Measurements from ENCODE around the gene KIAA0930.
"Not testable (repeated sequence)": the region's sequence is repeated elsewhere in the genome, so short reads cannot be mapped to it uniquely, and the experiment has no call there.

Gene KIAA0930

DNA sequence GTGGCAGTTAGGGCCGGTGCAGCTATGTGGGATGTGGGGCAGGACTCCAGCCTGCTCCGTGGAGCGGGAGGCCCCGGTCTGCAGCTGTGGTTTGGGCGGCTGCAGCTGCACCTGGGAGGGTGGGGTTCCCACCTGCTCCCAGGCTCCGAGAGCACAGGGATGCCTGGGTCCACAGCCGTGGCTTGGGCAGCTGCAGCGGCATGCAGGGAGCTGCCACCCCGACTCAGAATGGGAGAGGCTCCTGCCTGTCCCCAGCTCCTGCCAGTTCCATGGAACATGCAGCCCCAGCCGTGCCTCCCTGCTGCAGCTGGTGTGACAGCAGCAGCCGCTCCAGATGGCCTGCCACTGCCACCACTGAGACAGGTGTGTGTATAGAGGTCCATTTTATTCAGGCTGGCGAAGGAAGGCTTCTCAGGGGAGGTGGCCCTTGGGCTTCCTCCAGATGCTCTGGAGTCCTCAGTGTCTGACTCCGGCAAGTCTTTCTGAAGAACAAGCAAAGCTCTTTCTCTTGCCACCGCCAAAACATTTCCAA is 22.3 kb upstream of the KIAA0930 start:
- DNase-seq = no peak

DNA sequence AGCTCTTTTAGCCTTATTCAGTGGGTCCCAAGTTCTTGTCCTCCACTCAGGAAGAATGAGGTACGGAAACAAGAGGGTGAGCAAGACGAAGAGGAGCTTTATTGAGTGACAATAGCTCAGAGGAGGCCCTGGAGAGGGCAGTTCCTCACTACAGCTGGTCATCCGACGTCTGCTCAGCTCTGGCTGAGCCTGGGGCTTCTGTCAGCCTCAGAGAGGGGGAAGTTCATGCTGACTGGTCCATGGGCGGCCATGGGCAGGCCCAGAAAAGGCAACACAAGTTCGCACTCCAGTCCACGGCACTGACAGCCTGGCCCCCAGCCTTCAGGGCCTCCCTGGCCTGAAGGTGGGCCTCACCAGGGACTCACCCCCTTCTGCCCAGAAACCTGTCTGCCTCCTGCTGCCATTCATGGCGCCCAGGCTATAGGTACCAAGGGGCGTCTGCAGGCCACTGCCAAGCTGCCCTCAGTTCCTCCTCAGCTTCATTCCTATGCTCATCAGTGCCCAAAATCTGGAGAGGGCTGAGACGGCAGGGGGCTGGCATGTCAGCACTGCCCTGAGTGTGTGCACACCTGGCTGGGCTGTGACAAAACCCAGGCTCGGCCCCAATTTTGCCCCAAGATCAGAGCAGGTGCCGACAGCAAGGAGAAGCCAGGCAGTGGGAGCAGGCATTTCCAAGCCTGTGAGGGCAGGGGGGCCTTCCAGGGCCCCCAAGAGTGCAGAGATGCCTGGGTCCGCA is 21.7 kb upstream of the KIAA0930 start:
- no peak for DNase-seq

DNA sequence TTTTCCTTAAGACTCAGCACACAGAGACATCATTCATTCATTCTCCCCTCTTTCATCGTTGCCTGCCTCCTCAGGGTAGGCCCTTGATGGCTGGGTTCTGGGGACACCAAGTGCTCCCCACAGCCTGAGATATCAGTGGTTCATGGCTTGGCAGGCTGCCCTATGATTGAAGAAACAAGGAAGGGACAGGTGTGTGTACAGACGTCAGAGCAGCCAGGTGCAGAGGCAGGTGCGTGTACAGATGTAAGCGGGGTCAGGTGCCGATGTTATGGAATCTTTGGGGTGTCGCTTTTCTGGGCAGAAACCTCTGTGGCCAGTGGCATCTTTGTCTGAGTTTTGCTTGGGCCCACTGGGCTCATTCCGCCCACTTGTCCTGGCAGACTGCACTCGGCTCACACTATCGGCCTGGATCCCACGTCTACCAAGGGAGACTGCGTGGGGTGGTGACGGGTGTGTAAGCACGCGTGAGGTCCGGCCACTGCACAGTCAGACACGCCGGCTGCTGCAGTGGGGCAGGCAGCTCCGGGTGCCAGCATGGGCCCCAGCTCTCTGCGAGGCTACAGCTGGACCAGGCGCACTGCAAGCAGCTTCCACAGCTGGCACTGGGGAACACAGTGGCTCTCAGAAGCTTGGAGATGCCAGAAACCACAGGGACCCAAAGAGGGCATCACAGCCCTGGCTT is 20.9 kb upstream of the KIAA0930 start:
- no peak for DNase-seq

DNA sequence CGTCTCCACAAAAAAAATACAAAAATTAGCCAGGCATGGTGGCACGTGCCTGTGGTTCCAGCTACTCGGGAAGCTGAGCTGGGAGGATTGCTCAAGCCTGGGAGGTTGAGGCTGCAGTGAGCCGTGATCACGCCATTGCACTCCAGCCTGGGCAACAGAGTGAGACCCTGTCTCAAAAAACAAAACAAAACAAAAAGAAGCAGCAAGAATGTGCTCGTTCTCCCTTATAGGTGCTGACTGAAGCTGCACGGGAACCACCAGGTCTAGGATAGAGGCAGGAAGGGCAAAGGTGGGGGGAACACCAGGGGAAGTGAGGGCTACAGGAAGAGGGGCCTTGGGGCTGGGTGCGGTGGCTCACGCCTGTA is 19.7 kb upstream of the KIAA0930 start:
- not testable (repeated sequence) for DNase-seq

DNA sequence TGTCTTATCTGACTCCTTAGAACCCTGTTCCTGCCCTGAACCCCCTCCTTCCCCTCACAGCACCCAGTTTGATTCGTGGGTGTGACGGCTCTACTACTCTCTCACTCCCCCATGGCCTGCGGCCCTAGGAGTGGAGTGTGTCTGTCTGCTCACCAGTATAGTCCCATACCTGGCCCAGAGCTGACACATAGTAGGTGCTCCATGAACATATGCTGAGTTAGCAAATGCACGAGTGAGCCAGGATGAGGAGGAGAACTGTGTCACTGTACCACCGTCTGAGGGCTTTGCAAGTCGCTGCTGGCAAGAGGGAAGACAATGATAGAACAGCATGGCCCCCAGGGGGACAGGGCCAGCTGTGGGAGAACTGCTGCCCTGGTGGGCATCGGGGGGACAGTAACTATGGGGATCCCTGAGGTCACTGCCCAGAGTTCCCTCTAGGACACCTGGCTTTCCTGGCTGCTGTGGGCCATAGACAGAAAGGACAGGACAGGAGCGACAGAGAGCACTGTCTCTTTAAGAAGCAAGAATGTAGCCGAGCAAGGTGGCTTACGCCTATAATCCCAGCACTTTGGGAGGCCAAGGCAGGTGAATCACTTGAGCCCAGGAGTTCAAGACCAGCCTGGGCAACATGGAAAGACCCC is 19.2 kb upstream of the KIAA0930 start:
- no peak for DNase-seq

DNA sequence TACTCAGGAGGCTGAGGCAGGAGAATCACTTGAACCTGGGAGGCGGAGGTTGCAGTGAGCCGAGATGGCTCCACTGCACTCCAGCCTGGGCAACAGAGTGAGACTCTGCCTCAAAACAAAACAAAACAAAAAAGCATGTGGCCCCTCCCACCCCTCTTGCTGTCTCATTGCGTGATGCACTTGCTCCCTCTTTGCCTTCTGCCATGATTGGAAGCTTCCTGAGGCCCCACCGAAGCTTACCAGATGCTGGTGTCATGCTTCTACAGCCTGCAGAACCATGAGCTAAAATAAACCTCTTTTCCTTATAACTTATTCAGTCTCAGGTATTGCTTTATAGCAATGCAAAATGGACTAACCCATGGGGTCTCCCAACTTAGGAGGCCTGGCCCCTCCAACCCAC is 17.2 kb upstream of the KIAA0930 start:
- DNase-seq = not testable (repeated sequence)

DNA sequence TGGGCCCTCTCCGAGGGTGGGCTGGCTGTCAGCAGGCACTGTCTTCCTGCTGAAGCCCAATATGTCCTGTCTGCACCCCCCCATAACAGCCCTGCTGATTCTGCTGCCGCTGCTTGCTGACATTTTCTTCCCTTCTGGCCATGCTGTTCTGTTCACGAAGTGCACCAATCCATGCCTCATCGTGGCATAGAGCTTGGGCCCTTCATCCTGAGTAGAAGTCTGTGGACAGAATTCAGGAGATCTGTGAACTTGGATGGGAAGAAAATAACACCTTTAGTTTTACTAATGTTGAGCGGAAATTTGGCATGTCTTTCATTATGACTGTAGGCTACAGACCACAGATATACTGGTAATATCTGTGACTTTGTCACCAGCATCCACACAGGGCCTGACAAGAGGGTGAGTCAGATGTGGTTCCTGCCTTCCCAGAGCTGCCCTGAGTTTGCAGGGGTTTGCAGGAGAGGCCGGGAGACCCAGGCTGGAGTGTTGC is 14.1 kb upstream of the KIAA0930 start:
- no peak for DNase-seq

DNA sequence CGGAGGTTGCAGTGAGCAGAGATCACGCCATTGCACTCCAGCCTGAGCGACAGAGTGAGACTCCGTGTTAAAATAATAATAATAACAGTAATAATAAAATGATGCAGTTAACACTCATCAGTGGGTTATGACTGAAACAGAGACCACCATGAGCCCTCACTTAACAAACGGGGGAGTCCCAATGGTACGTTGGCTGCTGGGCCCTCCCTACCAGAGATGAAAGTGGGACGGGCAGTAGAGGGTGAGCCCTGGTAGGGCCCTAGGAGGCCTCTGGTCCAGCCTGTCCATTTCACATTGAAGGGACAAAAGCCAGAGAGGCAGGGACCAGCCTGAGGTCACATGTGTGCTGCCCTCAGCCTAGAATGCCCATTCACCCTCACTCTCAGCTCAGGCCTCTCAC is 13.7 kb upstream of the KIAA0930 start:
- no peak for DNase-seq

DNA sequence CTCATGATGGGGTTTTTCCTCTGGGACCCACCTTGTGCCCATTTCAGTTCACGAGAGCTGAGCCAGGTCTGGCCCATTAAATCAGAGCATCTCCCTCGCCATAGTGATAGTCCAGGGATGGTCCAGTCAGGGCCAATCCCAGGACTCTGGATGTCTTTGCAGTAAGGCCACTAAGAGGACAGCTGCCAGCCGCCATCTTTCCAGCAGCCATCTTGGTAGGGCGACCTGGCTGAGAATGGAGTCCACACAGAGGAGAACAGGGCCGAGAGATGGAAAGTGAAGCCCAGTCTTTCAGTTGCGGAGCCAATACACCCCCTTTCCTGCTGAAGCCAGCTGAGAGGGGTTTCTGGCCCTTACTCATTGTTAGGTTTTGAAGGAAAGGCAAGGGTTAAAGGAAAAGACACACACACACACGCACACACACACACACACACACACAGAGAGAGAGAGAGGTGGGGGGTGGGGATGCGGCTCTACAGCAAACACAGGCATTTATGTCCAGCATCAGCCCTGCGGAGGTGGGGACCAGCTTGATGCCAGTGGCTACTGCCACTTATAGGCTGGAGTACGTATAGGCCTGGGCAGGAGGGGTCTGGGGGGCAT is 12.4 kb upstream of the KIAA0930 start:
- no peak for DNase-seq

DNA sequence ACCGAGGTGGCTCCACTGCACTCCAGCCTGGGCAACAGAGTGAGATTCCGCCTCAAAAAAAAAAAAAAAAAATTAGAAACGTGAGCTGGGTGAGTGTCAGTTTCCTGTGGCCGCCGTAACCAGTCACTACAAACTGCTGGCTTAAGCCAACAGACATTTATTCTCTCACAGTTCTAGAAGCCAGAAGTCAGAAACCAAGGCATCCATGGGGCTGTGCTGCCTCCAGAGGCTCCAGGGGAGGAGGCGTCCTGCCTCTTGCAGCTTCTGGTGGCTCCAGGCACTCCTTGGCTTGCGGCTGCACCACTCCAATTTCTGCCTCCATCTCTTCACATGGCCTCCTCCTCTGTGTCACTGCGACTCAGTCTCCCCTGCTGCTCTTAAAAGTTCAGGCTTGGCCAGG is 11.1 kb upstream of the KIAA0930 start:
- no peak for DNase-seq

DNA sequence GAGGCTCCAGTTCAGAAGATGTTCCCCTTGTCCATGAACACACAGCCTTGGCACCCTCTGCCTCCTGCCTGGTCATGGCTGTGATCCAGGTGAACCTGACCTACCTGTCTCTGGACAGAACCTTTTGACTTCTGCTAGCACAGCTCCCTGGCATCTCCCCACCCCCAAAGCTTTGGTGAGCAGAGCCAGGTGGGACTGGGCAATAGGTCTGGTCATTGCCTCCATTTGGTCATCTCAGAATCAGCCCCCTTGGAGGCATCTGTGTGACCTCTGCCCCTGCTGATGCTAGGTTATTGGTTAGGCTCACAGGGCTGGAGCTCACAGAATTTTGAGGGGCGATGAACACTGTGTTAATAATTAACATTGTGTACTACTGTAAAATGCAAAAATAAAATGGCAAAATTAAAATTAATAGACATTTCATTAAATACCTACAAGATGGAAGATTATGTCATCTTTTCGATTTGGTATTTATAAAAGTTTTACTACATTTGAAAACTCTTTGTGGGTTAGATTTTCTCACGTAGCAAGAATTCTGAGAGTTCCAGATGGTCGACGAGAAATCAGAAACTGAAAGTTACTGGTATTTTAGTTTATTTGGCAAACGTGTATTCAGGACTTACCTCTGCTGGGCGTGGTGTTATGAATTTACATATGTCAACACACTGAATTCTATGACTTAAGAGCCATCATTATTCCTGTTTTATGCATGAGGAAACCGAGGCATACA is 8.3 kb upstream of the KIAA0930 start:
- no peak for DNase-seq

DNA sequence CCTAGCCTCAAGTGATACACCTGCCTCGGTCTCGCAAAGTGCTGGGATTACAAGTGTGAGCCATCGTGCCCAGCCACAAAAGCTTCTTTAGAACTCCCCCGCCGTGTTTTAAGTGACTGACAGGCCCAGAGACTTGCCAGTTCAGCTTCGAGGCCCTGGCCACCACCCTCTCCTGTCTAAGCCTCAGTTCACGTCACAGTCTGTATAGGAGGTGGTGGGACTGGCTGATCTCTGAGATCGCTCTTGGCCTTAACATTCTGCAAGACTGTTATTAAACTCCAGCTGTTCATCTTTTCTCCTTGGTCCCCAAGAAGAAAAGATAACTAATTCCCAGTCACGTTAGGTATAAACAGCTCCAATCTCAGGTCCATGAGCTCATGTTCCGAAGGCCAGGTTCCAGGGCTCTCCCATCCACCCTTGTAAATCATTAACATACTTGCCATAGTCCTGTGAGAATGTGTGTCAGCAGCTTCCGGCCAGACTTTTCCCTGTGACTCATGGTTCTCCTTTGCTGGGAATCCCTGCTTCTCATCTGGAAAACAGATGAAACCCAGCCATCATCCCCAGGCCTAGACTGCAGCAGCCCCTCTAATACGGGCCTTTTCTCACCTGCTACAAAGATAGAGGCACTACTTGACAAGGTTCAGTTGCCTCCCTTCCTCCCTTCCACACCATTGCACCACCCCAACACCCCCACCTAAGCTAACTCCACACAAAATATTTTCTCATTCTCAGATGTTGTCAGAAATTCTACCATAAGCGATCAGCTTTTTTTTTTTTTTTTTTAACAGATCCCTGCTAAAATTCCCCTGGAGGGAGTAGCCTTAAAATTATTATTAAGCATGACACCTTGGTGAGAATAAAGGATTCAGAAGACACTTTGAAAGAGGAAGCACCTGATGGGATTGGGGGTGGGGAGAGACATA is 5.6 kb upstream of the KIAA0930 start:
- DNase-seq = no peak

DNA sequence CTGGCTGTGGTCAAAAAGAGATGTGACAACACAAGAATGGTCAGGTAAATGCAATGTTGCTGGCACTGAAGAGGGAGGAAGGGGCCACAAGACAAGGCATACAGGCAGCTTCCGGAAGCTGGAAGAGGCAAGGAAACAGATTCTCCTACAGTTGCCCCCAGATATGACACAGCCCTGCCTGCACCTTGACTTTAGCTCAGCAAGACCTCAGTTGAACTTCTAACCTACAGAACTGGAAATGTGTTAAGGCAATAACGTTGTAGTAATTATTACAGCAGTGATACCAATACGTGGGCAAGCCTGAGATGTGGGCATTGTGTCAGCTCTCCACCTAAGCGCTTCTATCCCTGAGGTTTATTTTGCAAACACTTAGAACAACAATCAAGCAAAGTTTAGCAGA is 4.2 kb upstream of the KIAA0930 start:
- no peak for DNase-seq

DNA sequence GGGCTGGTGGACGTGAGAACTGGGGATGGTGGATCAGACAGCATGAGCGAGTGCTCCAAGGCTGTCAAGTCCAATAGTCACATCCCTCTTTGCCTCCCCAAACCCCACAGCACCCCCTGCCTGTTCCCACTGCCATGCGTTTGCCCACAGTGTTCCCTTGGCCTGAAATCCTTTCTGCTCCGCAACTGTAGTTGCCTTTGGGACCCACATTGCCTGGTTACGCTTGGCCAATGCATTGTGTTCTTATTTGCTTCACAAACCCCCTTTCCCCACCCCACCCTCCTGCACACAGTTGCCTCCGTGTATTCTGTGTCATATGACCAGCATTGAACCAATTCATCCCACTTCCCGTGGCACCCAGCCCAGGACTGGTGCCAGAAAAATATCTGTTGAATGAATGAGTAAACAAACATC is 2.1 kb upstream of the KIAA0930 start:
- no peak for DNase-seq

DNA sequence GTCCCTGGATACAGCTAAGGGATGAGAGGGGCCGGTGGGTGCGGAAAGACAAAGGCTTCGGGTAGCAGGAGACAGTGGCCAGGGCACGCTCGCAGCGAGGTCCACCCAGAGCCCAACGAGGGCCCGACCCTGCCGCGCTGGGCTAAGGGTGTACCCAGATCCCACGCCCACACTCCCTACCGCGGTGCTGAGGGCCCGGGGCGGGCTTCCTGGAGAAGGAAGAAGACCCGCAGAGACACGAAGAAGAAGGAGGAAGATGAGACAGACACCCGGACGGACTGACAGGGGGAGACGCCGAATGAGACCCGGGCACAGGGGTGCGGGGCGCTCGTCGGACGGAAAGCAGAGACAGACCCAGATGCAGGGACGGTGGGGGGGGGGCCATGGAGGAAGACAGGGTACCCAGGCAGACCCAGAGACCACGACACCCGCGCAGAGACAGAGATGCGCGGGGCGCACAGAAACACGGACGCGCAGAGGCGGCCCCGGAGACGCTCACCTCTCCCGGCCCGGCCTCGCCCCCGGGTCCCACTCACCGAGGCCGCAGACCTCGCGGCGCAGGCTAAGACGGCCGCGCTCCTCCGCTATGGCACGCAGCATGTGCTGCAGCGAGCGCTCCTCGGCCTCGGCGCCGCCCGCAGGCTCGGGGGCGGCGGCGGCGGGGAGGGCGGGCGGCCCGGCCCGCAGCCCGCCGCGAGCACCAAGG is 437 bp downstream of the KIAA0930 start:
- peak; percentile 51 for DNase-seq

DNA sequence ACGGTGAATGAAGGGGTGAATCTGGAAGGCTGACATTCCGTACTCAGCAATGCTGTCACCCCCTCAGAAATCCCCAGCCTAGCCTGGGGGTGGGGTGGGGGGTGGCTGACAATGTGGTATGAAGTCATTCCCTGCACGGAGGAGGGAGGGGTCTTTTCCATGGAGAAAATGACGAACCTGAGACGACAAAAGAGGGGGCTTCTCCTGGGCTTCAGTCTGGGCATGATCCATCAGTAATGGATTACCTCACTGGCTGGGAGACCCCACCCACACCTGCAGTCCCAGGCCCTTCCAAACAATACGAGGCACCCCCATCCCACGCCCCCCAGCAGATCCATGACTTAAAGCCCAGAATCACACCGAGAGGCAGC is 1.0 kb downstream of the KIAA0930 start:
- no peak for DNase-seq

DNA sequence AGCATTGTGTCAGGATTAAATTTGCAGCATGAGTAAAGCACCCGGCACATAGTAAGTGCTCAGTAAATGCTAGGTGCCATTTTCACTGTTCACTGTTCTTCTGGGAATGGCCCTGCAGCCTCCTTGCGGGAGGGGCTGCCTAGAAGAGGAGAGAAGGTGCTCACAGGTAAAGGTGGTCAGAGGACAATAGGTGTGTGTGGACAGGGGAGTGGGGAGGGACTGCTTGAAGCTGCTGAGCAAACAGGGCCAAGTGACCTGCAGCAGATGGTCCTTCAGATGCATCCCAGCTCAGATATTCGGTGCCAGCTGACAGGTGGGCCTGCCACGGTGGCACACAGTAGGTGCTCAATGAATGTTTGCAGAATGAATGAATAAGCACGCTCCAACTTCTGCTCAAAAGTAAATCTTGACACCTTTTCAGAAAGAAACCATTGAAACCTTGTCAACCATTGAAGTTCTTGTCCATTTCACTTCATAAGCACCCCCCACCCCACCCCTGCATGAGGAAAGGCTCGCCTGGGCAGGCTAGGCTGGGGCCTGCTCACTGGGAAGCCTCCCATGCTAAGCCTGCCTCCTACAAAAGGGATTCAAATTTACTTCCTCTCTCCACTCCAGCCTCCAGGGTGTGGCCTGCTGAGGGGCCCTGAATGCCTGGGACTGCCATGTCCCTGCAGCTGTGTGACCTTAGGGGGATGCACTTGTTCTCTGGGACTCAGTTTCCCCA is 1.6 kb downstream of the KIAA0930 start:
- no peak for DNase-seq

DNA sequence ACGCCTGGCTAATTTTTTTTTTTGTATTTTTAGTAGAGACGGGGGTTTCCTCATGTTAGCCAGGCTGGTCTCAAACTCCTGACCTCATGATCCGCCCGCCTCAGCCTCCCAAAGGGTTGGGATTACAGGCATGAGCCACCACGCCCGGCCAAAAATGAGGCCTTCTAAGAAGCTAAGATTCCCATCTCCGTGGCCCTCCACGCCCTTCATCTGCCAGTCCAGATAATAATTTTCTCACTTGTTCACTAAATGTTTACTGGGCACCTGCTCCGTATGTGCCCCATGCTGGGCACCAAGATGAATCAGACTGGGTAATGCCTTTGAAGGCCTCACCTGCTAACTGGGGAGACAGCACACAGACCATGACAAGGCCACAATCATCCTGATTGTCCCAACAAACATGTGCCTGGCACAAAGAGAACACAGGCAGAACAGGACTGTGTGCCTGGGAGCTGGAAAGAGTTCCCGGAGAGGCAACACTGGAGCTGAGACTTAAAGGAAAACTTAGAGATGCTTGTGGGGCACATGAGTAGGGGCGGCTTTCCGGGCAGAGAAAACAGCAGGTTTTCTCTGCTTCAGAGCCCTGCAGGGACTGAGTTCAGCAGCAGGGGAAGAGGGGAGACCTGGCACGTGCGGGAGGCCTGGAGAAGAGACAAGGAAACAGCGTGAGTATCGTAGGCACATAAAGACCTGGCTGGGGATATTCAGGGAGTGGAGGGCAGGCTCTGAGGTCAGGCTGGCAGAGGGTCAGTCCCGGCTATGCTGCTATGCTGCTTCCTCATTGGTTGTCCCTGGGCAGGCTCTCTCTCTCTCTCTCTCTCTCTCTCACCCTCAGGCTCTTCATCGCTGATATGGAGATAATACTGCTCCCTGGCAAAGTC is 2.4 kb downstream of the KIAA0930 start:
- no peak for DNase-seq
